Loucy (cell line): ENCODE results near the gene BID.
A peak's percentile ranks its signal among the peaks of the same experiment; 100 is the strongest.
"Not testable (repeated sequence)": the region's sequence is repeated elsewhere in the genome, so short reads cannot be mapped to it uniquely, and the experiment has no call there.

Experiments used
- H2AFZ ChIP-seq: fragments of 200-600 bp; sonication (generic); 2 replicates; pipeline ENCODE4 v1.6.0; 2016; ENCODE audit warnings: antibody characterized with exemption, mild to moderate bottlenecking, low read length, moderate library complexity
- H3F3A ChIP-seq: fragments of 200-600 bp; 2 replicates; pipeline ENCODE4 v1.6.0; 2016; ENCODE audit warnings: antibody characterized with exemption, low read depth, mild to moderate bottlenecking
- H3K27me3 ChIP-seq: fragments of 200-600 bp; sonication (generic); 2 replicates; pipeline ENCODE4 v1.6.1; 2014; ENCODE audit warnings: low read length, mild to moderate bottlenecking; ENCODE audit not compliant: insufficient read depth, poor library complexity, severe bottlenecking
- H3K36me3 ChIP-seq: fragments of 200-600 bp; sonication (generic); 2 replicates; pipeline ENCODE4 v1.6.1; 2016; ENCODE audit warnings: low read length; ENCODE audit not compliant: insufficient read depth
- H3K4me1 ChIP-seq: fragments of 200-600 bp; sonication (generic); 2 replicates; pipeline ENCODE4 v1.5.1; 2014; ENCODE audit warnings: low read length, mild to moderate bottlenecking; ENCODE audit not compliant: insufficient read depth, poor library complexity, severe bottlenecking
- H3K4me2 ChIP-seq: fragments of 200-600 bp; sonication (generic); 2 replicates; pipeline ENCODE4 v1.6.0; 2014; ENCODE audit warnings: antibody characterized with exemption, low read length, low read depth, mild to moderate bottlenecking; ENCODE audit not compliant: poor library complexity, severe bottlenecking
- H3K4me3 ChIP-seq: fragments of 200-600 bp; sonication (generic); 2 replicates; pipeline ENCODE4 v1.5.1; 2014; ENCODE audit warnings: low read length, mild to moderate bottlenecking, mixed read lengths; ENCODE audit not compliant: poor library complexity, severe bottlenecking
- H3K79me2 ChIP-seq: fragments of 200-600 bp; sonication (generic); 2 replicates; pipeline ENCODE4 v1.6.1; 2014; ENCODE audit warnings: low read length; ENCODE audit not compliant: insufficient read depth
- H3K9ac ChIP-seq: fragments of 200-600 bp; sonication (generic); 2 replicates; pipeline ENCODE4 v1.6.0; 2014; ENCODE audit warnings: mild to moderate bottlenecking, low read depth, low read length, moderate library complexity; ENCODE audit not compliant: poor library complexity, severe bottlenecking
- H3K9me2 ChIP-seq: fragments of 200-600 bp; sonication (generic); replicated peaks from 2 replicates; pipeline ENCODE4 v1.6.1; 2016; ENCODE audit warnings: low read depth, low read length, mixed read lengths
- H3K9me3 ChIP-seq: fragments of 200-600 bp; sonication (generic); 2 replicates; pipeline ENCODE4 v1.6.1; 2014; ENCODE audit warnings: mild to moderate bottlenecking, antibody characterized with exemption, low read length, low read depth; ENCODE audit not compliant: insufficient read depth
- H4K20me1 ChIP-seq: fragments of 200-600 bp; sonication (generic); 2 replicates; pipeline ENCODE4 v1.6.0; 2014; ENCODE audit warnings: antibody characterized with exemption, low read length, mild to moderate bottlenecking; ENCODE audit not compliant: insufficient read depth, poor library complexity, severe bottlenecking
- CTCF ChIP-seq: fragments of 200-600 bp; sonication (generic); conservative IDR thresholded peaks from 2 replicates; pipeline ENCODE4 v1.5.1; 2014; ENCODE audit warnings: mild to moderate bottlenecking, antibody characterized with exemption, low read length
- EZH2phosphoT487 ChIP-seq: fragments of 200-600 bp; IDR thresholded peaks from 2 replicates; pipeline ENCODE4 v1.6.1; 2018; ENCODE audit warnings: antibody characterized with exemption, mild to moderate bottlenecking, moderate library complexity, borderline replicate concordance

BID gene

GRCh38 chr22:17698948-17699347 lies 75.3 kb downstream of the BID start:
- Histone ChIP-seq H3K4me3 (no peak overlapping the region), H3K36me3 (no peaks in the 10 kb centered on the region), H3K4me2 (no peak overlapping the region), H3F3A (no peaks in the 10 kb centered on the region), H3K4me1 (peaks cover 12% of the 10 kb centered on the region), H3K9me3 (no peaks in the 10 kb centered on the region), H3K79me2 (no peaks in the 10 kb centered on the region), H2AFZ (no peak overlapping the region), H3K9me2 (no peaks in the 10 kb centered on the region), H3K27me3 (no peaks in the 10 kb centered on the region), H4K20me1 (no peaks in the 10 kb centered on the region), H3K9ac (no peak overlapping the region)
- TF ChIP-seq EZH2phosphoT487 = no peak

DNA sequence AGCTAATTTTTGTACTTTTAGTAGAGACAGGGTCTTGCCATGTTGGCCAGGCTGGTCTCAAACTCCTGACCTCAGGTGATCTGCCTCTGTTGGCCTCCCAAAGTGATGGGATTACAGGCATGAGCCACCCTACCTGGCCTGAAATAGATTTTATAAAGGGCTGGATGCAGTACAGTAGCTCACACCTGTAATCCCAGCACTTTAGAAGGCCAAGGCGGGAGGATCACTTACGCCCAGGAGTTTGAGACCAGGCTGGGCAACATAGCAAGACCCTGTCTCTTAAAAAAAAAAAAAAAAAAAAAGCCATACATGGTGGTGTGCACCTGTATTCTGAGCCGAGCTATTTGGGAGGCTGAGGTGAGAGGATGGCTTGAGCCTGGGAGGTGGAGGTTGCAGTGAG lies 76.0 kb downstream of the BID start:
- not testable (repeated sequence) for H3K4me3 ChIP-seq, H3F3A ChIP-seq, H4K20me1 ChIP-seq, H3K79me2 ChIP-seq, H3K9me3 ChIP-seq, H2AFZ ChIP-seq, H3K27me3 ChIP-seq, H3K36me3 ChIP-seq, H3K9me2 ChIP-seq, H3K4me2 ChIP-seq, H3K9ac ChIP-seq
- peaks cover 12% of the 10 kb centered on the region for H3K4me1 ChIP-seq

DNA sequence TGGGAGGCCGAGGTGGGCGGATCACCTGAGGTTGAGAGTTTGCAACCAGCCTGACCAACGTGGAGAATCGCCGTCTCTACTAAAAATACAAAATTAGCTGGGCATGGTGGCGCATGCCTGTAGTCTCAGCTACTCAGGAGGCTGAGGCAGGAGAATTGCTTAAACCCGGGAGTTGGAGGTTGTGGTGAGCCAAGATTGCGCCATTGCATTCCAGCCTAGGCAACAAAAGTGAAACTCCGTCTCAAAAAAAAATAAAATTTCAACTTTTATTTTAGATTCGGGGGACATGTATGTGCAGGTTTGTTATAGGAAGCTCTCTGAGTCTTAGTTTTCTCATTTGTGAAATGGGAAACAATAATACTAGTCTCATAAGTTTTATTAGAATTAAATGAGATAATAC lies 77.1 kb downstream of the BID start:
- H3K9ac ChIP-seq, H3K27me3 ChIP-seq, H3K9me3 ChIP-seq, H3K36me3 ChIP-seq, H3F3A ChIP-seq, H3K79me2 ChIP-seq, H2AFZ ChIP-seq, H3K4me2 ChIP-seq, H3K9me2 ChIP-seq, H4K20me1 ChIP-seq, H3K4me3 ChIP-seq: not testable (repeated sequence)
- peaks cover 12% of the 10 kb centered on the region for H3K4me1 ChIP-seq

DNA sequence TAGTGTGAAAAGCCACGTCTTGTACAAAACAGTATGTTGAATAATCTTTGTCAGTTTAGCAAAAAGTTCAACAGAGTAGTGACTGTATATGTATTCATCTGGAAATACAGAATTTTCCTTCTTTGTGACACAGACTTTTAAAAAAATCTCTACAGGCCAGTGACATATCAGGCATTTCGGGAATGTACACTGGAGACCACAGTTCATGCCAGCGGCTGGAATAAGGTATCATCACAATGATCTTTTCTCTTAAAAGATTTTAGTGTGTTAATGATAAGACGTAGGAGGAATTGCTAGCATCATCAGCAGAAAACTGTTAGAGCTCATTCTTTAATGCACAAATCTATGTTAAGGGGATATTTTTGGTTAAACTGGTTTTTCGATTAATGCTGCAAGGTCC lies 78.3 kb downstream of the BID start:
- Histone ChIP-seq H2AFZ (no peak overlapping the region), H3K36me3 (no peaks in the 10 kb centered on the region), H3K79me2 (no peaks in the 10 kb centered on the region), H3K9me2 (no peaks in the 10 kb centered on the region), H3F3A (no peaks in the 10 kb centered on the region), H3K9ac (no peak overlapping the region), H3K4me2 (no peak overlapping the region), H4K20me1 (no peaks in the 10 kb centered on the region), H3K27me3 (no peaks in the 10 kb centered on the region), H3K4me3 (no peak overlapping the region), H3K9me3 (no peaks in the 10 kb centered on the region), H3K4me1 (peaks cover 12% of the 10 kb centered on the region)
- TF ChIP-seq EZH2phosphoT487 (no peak), CTCF (no peak)

GRCh38 chr22:17694752-17695151 lies 79.5 kb downstream of the BID start:
- H3K79me2 ChIP-seq = no peaks in the 10 kb centered on the region
- no peaks in the 10 kb centered on the region for H3K9me2 ChIP-seq
- no peaks in the 10 kb centered on the region for H3K9me3 ChIP-seq
- peak overlapping the region; percentile 41; the same call in 1 of the 2 replicates for H2AFZ ChIP-seq
- no peak overlapping the region for H3K4me3 ChIP-seq
- TF ChIP-seq CTCF (no peak), EZH2phosphoT487 (no peak)
- no peaks in the 10 kb centered on the region for H3K27me3 ChIP-seq
- no peak overlapping the region for H3K4me2 ChIP-seq
- H3F3A ChIP-seq = no peaks in the 10 kb centered on the region
- H3K9ac ChIP-seq = no peak overlapping the region
- H3K36me3 ChIP-seq = no peaks in the 10 kb centered on the region
- H3K4me1 ChIP-seq = peaks cover 12% of the 10 kb centered on the region
- H4K20me1 ChIP-seq = no peaks in the 10 kb centered on the region
